Subcutaneous adipose tissue (tissue), 4 donors: ENCODE results near the gene CDC73. TPM values are rescaled to one million over a fixed set of nuclear protein-coding genes. Genes with fewer than 3 reads are reported as not detected.

ENCODE experiments used
- CTCF ChIP-seq: fragments of 450-650 bp; IDR thresholded peaks from one replicate; pipeline ENCODE4 v1.5.1; 2016; ENCODE audit warnings: low read depth, mild to moderate bottlenecking, control low read depth, antibody characterized with exemption, moderate library complexity
- total RNA-seq, 4 donors: library from RNA; depleted of rRNA; stranded (reverse); fragments of >200 nt; gene quantifications; one replicate each; pipeline ENCODE4 v1.1.0, GENCODE V29; 2016

The CDC73 gene
- total RNA-seq, 4 donors from 2014 or later, result 35.2 to 74.8 (median 41.8) TPM

- no peak for TF ChIP-seq CTCF
Observed at GRCh38 chr1:193259636-193260035, 137.8 kb downstream of the CDC73 start.

- no peak for TF ChIP-seq CTCF
Observed at GRCh38 chr1:193260056-193260745, 138.4 kb downstream of the CDC73 start.

- TF ChIP-seq CTCF, result no peak
Observed at GRCh38 chr1:193260896-193261295, 139.1 kb downstream of the CDC73 start.

GRCh38 chr1:193262661-193263060 lies 140.8 kb downstream of the CDC73 start:
- no peak for TF ChIP-seq CTCF

- TF ChIP-seq CTCF, result no peak
Observed at GRCh38 chr1:193264313-193265065, 142.7 kb downstream of the CDC73 start.

GRCh38 chr1:193265716-193266115 lies 143.9 kb downstream of the CDC73 start:
- no peak for TF ChIP-seq CTCF

GRCh38 chr1:193270996-193271395 lies 149.2 kb downstream of the CDC73 start:
- no peak for TF ChIP-seq CTCF
